H1 (cell line): Measurements from ENCODE around the gene MECR. TPM values are rescaled to one million over a fixed set of nuclear protein-coding genes. Genes with fewer than 3 reads are reported as not detected.

Experiments
- BACH1 ChIP-seq: IDR thresholded peaks from 2 replicates; pipeline ENCODE4 v1.6.1; 2012; ENCODE audit warnings: low read length, improper control_type of control experiment
- CEBPB ChIP-seq: IDR thresholded peaks from 2 replicates; pipeline ENCODE4 v1.6.1; 2012; ENCODE audit warnings: low read depth, low read length
- KDM4A ChIP-seq: IDR thresholded peaks from one replicate; pipeline ENCODE4 v1.7.1; 2012; ENCODE audit warnings: low read depth, mild to moderate bottlenecking, moderate library complexity, low read length, inconsistent platforms; ENCODE audit not compliant: severe bottlenecking
- RBBP5 ChIP-seq: IDR thresholded peaks from 2 replicates; pipeline ENCODE4 v1.7.1; 2012; ENCODE audit warnings: low read depth, mild to moderate bottlenecking, inconsistent platforms, low read length, moderate library complexity, borderline replicate concordance
- SUZ12 ChIP-seq: fragments of 200-600 bp; sonication (generic); IDR thresholded peaks from 2 replicates; pipeline ENCODE4 v1.6.1; 2012; ENCODE audit warnings: mild to moderate bottlenecking, inconsistent platforms, low read length, moderate library complexity, mixed read lengths
- polyA plus RNA-seq, 7 experiments: library from polyadenylated mRNA; depleted of rRNA in 3 of 7; stranded (reverse) in 5 of 7; unstranded in 2 of 7; fragments of >200 nt in 5 of 7; fragments of 200-250 nt in 2 of 7; gene quantifications; 1 replicate in 5 of 7; 2 replicates in 1 of 7; 4 replicates in 1 of 7; pipeline versions ENCODE4 v1.2.1 to v1.2.3, GENCODE V29; 2011 to 2013; ENCODE audit warnings: missing spikeins in 2 of 7, mixed read lengths in 2 of 7
- total RNA-seq: library from RNA; stranded (reverse); fragmentation: NEBNext Ultra II Directional; extraction: Animal tissue kit (Norgen Biotek cat#: 25700); gene quantifications from 2 replicates; pipeline ENCODE4 v1.2.1, GENCODE V29; 2021
- TF ChIP-seq, protein P1 (sequence below): IDR thresholded peaks from 2 replicates; pipeline ENCODE4 v1.6.1; 2012; ENCODE audit warnings: inconsistent platforms
- TF ChIP-seq, protein P2 (sequence below): IDR thresholded peaks from 2 replicates; pipeline ENCODE4 v1.6.1; 2011; ENCODE audit warnings: low read length, improper control_type of control experiment

Gene MECR
- total and polyA plus RNA-seq, 2 of the 8 experiments (the other 6 are each of a cell fraction or from before 2014, with no cell fraction given) = 24.2 to 24.4 TPM

- TF ChIP-seq BACH1 = no peak
- TF ChIP-seq, protein P1, sequence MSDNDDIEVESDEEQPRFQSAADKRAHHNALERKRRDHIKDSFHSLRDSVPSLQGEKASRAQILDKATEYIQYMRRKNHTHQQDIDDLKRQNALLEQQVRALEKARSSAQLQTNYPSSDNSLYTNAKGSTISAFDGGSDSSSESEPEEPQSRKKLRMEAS = no peak
- TF ChIP-seq, protein P2, sequence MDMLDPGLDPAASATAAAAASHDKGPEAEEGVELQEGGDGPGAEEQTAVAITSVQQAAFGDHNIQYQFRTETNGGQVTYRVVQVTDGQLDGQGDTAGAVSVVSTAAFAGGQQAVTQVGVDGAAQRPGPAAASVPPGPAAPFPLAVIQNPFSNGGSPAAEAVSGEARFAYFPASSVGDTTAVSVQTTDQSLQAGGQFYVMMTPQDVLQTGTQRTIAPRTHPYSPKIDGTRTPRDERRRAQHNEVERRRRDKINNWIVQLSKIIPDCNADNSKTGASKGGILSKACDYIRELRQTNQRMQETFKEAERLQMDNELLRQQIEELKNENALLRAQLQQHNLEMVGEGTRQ = no peak
- TF ChIP-seq SUZ12 = no peak
- no peak for TF ChIP-seq KDM4A
- no peak for TF ChIP-seq RBBP5
- TF ChIP-seq CEBPB = no peak
Observed at GRCh38 chr1:29239142-29239541, 8.4 kb upstream of the MECR start (continued).
